22Rv1 (cell line): Measurements from ENCODE around the gene OR13C8.

ENCODE experiments used
- CTCF ChIP-seq: fragments of 450-650 bp; IDR thresholded peaks from 2 replicates; pipeline ENCODE4 v1.5.1; 2017; ENCODE audit warnings: mild to moderate bottlenecking
- ZFX ChIP-seq: fragments of 450-650 bp; IDR thresholded peaks from 2 replicates; pipeline ENCODE4 v1.6.1; 2017; ENCODE audit warnings: antibody characterized with exemption, borderline replicate concordance

DNA sequence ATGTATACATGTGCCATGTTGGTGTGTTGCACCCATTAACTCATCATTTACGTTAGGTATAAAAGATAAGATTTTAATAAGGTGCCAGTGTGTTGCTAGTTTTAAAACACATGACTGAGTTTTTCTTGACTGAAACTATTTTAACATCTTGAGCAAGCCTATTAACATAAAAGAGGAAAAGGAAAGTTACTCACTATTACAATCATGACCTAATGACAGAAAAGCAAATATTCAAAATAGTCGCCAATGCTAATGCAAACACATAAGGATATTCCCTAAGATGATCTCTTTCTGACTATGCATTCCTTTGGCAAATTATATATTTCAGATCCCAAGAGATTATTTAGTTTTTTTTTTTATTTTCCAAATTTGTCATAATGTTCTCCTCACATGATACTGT is 42.2 kb downstream of the OR13C8 start:
- no peak for TF ChIP-seq CTCF
- TF ChIP-seq ZFX = no peak
